AG04450 (cell line): Measurements from ENCODE around the gene DPP6. TPM values are rescaled to one million over a fixed set of nuclear protein-coding genes. Genes with fewer than 3 reads are reported as not detected.

Experiments used
- CTCF ChIA-PET: fragments of 300-600, 350-600 bp; formaldehyde crosslinking; extraction: SDS; loops from one replicate; lab custom pipeline; 2022; ENCODE audit warnings: antibody characterized with exemption, inconsistent platforms; lab: Charles Lee
- POLR2A ChIA-PET: fragments of 350-600 bp; formaldehyde crosslinking; extraction: SDS; loops from one replicate; lab custom pipeline; 2021; ENCODE audit warnings: antibody characterized with exemption, inconsistent platforms; lab: Yijun Ruan, JAX
- DNase-seq: peaks from one replicate; pipeline ENCODE4 v3.0.0-alpha.2; 2011; ENCODE audit warnings: low read depth, low spot score
- H3K27ac ChIP-seq: one replicate; pipeline ENCODE4 v1.5.1; 2012; ENCODE audit warnings: low read depth, low read length, control low read depth
- H3K27me3 ChIP-seq: one replicate; pipeline ENCODE4 v1.6.0; 2012; ENCODE audit warnings: low read length; ENCODE audit not compliant: control insufficient read depth, insufficient read depth
- H3K4me3 ChIP-seq: 2 replicates; pipeline ENCODE4 v1.5.1; 2011; ENCODE audit warnings: mild to moderate bottlenecking, low read depth, low read length, control low read depth
- H3K9me3 ChIP-seq: 2 replicates; pipeline ENCODE4 v1.5.1; 2012; ENCODE audit warnings: low read length; ENCODE audit not compliant: control insufficient read depth, insufficient read depth
- polyA plus RNA-seq: library from polyadenylated mRNA; depleted of rRNA; stranded (reverse); fragments of >200 nt; gene quantifications from 2 replicates; pipeline ENCODE4 v1.2.3, GENCODE V29; 2011
- TF ChIP-seq, protein P1 (sequence below): IDR thresholded peaks from 2 replicates; pipeline ENCODE4 v1.5.1; 2011; ENCODE audit warnings: low read depth, low read length, control low read depth, inconsistent platforms

DPP6 gene
- polyA plus RNA-seq, 1 experiment, result not detected

DNA sequence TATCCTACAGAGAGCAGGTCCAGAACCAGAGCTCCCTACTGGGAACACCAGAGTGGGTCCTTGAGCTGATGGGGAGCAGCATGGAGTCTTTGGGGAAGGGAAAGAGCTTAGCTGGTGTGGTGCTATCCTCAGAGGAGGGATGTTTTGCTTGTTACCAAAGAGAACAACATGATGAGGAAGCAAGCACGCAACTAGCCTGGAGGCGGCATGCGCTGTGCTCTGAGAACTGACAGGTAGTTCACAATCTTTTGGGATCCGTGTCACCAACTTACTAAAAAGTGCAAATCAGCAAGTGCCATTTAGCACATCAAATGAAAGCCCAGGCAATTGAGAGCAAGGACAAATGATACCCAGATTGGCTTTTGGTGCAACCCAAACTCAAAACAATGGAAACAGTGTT, 257.9 kb downstream of the DPP6 start:
- TF ChIP-seq, protein P1, sequence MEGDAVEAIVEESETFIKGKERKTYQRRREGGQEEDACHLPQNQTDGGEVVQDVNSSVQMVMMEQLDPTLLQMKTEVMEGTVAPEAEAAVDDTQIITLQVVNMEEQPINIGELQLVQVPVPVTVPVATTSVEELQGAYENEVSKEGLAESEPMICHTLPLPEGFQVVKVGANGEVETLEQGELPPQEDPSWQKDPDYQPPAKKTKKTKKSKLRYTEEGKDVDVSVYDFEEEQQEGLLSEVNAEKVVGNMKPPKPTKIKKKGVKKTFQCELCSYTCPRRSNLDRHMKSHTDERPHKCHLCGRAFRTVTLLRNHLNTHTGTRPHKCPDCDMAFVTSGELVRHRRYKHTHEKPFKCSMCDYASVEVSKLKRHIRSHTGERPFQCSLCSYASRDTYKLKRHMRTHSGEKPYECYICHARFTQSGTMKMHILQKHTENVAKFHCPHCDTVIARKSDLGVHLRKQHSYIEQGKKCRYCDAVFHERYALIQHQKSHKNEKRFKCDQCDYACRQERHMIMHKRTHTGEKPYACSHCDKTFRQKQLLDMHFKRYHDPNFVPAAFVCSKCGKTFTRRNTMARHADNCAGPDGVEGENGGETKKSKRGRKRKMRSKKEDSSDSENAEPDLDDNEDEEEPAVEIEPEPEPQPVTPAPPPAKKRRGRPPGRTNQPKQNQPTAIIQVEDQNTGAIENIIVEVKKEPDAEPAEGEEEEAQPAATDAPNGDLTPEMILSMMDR, result no peak
- H3K27me3 ChIP-seq, result no peaks in the 10 kb centered on the region
- ChIA-PET POLR2A (no interaction called here), CTCF (no interaction called here)
- no peak overlapping the region for H3K4me3 ChIP-seq
- DNase-seq, result no peak
- H3K27ac ChIP-seq, result no peak overlapping the region
- H3K9me3 ChIP-seq, result peaks cover 40% of the 10 kb centered on the region

DNA sequence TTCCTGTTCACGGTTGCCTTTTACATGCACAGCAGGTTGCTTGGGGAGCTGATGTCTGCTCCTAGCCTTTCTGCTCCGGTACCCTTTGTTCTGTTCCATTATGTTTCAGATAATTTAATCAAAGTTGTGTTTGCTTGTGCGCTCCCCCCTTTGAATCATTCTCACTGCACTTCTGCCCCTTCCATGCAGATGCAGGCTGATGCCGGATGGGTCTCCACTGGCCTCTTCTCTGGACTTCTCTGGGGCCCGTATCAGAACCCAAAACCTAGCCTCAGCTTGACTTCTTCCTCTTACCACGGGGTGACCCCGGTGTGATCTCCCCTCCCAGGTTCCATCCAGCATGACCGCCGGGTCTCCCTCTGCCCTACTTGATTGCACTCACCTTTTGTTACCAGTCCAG, 272.0 kb downstream of the DPP6 start:
- ChIA-PET POLR2A (no interaction called here), CTCF (no interaction called here)
- TF ChIP-seq, protein P1, result no peak
- H3K27me3 ChIP-seq, result no peaks in the 10 kb centered on the region
- DNase-seq, result no peak
- no peak overlapping the region for H3K4me3 ChIP-seq
- H3K27ac ChIP-seq, result no peak overlapping the region
- H3K9me3 ChIP-seq, result peaks cover 28% of the 10 kb centered on the region

DNA sequence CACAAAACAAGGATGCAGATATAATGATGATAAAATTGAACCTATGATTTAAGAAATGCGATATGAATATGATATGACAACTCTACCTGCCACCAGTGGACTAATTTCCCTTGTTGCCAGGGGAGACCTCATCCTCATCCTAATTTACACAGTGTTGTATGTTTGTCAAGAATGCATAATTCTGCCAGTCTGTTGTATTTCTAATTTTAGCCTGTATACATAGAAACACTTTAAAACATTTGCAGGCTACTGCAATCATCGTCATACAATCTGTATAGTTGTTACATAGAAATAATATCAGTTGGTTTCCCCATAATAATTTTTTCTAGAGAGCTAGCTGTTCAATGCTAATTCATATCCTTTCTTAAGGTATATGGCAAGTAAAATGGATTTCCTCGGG, 274.2 kb downstream of the DPP6 start:
- Histone ChIP-seq H3K9me3 (peaks cover 29% of the 10 kb centered on the region), H3K27ac (no peak overlapping the region), H3K27me3 (no peaks in the 10 kb centered on the region), H3K4me3 (no peak overlapping the region)
- DNase-seq, result no peak
- POLR2A ChIA-PET, result no interaction called here
- TF ChIP-seq, protein P1, result no peak
- CTCF ChIA-PET, result no interaction called here

DNA sequence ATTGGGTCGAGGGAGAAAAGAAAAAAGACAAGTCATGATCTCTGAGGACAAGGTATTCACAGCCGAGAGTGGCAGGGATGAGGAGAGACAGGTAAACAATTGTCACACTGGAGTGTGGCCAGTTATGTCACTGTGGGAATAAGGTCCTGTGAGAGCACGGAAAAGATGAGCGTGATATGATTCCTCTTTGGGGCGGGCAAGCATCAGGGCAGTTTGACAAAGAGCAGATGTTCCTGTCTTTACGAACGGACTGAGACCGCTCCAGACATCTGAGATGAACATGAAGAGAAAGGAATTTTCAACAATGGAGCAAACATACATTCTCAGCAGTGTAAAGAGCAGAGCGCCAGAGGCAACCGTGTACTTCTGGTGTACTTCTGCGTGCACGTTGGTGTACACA, 278.1 kb downstream of the DPP6 start:
- Histone ChIP-seq H3K27me3 (no peaks in the 10 kb centered on the region), H3K27ac (no peak overlapping the region), H3K9me3 (peaks cover 25% of the 10 kb centered on the region), H3K4me3 (no peak overlapping the region)
- TF ChIP-seq, protein P1, result no peak
- no peak for DNase-seq
- CTCF ChIA-PET, result no interaction called here
- POLR2A ChIA-PET, result no interaction called here

DNA sequence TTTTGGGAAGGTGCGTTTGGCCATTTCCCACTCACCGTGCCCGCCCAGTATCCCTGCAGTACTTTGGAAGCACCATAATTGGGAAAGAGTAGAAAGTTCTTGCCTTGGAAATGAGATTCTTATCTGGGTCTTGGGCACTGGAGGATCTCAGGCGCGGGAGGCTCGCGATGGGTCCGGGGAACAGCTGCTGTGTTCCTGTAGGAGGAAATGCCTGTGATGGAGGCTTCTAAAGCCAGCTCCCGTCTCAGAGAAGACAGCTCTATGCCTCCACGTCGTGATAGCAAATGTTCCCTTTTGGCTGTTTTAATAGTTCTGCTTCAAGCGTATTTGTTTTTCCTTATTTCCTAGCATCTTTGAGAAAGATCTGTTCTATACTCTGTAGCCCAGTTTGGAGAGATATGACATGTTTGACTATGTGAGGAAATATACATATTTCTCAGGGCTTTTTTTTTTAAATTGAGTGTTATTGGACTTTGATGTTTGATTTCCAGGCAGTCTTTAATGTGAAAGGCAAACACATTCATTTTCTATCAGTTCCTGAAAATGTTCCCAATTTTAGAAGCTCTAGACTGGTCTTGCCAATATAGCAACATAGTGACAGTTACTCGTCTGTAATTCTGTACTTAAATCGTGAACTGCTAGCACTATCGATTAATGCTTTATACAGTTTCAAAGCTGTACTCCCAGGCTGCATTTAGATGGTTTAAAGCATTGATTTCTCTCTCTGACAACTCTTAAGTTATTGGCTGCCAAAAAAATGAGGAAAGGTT, 280.8 kb downstream of the DPP6 start:
- Histone ChIP-seq H3K27ac (no peak overlapping the region), H3K4me3 (no peak overlapping the region), H3K9me3 (peaks cover 49% of the 10 kb centered on the region), H3K27me3 (no peaks in the 10 kb centered on the region)
- ChIA-PET CTCF (no interaction called here), POLR2A (no interaction called here)
- no peak for DNase-seq
- TF ChIP-seq, protein P1, result no peak
